HS-5 (cell line): ENCODE measurements around the gene DOCK3.
"Not testable (repeated sequence)": the region's sequence is repeated elsewhere in the genome, so short reads cannot be mapped to it uniquely, and the experiment has no call there.

Experiments
- DNase-seq: peaks from one replicate; pipeline ENCODE4 v3.0.0-alpha.2; 2012; ENCODE audit warnings: low read depth

The DOCK3 gene

GRCh38 chr3:51330046-51330445 lies 655.3 kb downstream of the DOCK3 start:
- DNase-seq, result no peak

DNA sequence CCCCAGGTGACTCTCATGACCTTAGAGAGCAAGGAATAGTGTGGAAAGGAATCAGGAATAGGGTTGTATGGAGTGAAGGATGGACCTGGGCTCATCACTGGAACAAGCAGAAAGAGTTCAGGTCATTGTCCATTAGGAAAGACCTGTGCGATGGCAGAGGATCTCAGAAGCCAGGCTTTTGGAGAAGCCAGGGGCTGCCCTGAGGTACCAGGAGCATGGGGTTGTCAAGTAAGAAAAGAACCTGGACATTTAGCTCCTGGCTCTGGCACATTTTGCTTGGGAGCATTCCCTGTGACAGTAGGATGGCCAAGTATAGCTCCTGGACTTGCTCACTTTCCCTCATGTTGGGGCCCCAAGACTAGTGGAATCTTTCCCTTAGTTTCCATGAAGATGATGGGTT lies 657.4 kb downstream of the DOCK3 start:
- DNase-seq, result no peak

- no peak for DNase-seq
Observed at GRCh38 chr3:51333021-51333420, 658.3 kb downstream of the DOCK3 start.

- DNase-seq, result no peak
Observed at GRCh38 chr3:51336261-51336660, 661.5 kb downstream of the DOCK3 start.

- DNase-seq, result no peak
Observed at GRCh38 chr3:51337666-51338065, 662.9 kb downstream of the DOCK3 start.

DNA sequence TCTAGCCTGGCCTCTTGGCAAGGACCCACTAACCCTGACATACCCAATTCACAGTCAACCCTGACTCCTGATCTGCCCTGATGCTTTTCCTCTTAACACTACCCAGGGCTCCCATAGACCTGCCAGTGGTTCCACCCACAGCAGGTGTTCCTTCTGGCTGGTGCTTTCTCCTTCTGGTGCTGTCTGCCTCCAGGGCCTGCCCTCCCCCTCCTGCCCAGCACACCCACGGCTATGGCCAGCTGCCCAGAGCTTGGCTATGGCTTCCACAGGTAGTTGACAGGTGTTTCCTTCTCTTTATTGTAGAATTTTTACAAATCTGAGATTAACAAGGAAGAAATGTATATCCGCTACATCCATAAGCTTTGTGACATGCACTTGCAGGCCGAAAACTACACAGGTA lies 663.9 kb downstream of the DOCK3 start:
- DNase-seq, result no peak

- DNase-seq, result peak; percentile 94
Observed at GRCh38 chr3:51340013-51340829, 665.5 kb downstream of the DOCK3 start.

- DNase-seq, result no peak
Observed at GRCh38 chr3:51340989-51341636, 666.4 kb downstream of the DOCK3 start.

DNA sequence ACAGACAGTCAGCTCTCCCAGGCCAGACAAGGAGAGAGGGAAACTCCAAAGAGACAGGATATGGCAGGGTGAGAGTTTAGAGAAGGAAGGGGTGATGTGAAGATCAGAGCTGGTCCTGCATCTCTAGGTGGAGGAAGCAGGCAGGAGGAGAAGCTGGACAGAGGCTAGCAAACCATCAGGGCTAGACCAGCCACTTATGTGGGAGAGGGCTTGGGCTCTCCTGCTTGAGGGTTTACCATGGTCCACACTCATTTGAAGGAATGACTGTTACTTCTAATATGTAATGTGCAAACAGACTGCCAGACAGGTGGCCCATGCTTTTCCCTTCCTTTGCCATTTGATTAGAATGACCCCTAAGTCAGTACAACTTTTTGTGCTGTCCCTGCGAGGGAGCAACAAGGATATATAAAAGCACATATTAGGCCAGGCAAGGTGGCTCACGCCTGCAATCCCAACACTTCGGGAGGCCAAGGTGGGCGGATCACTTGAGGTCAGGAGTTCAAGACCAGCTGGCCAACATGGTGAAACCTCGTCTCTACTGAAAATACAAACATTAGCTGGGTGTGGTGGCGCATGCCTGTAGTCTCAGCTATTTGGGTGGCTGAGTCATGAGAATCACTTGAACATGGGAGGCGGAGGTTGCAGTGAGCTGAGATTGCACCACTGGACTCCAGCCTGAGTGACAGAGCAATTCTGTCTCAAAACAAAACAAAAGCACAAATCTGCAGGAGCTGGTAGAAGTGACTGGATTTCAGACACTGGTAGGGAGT lies 669.4 kb downstream of the DOCK3 start:
- DNase-seq, result peak; percentile 33

GRCh38 chr3:51350751-51351150 lies 676.0 kb downstream of the DOCK3 start:
- DNase-seq, result no peak

DNA sequence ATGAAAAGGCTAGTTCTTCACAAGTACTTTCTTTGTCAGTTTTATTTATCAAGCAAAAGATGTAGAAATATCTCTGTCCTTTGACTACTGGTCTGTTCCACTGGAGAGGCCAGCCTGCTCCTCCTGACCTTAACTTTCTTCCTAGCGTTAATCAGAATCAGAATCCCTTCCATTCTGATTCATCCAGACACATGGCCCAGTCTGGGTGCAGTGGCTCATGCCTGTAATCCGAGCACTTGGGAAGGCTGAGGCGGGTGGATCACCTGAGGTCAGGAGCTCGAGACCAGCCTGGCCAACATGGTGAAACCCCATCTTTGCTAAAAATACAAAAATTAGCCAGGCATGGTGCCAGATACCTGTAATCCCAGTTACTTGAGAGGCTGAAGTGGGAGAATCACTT lies 678.4 kb downstream of the DOCK3 start:
- DNase-seq, result no peak

GRCh38 chr3:51353691-51354090 lies 679.0 kb downstream of the DOCK3 start:
- no peak for DNase-seq

- no peak for DNase-seq
Observed at GRCh38 chr3:51354172-51354571, 679.4 kb downstream of the DOCK3 start.

GRCh38 chr3:51354731-51355615 lies 680.2 kb downstream of the DOCK3 start:
- no peak for DNase-seq

GRCh38 chr3:51355891-51356578 lies 681.3 kb downstream of the DOCK3 start:
- no peak for DNase-seq

DNA sequence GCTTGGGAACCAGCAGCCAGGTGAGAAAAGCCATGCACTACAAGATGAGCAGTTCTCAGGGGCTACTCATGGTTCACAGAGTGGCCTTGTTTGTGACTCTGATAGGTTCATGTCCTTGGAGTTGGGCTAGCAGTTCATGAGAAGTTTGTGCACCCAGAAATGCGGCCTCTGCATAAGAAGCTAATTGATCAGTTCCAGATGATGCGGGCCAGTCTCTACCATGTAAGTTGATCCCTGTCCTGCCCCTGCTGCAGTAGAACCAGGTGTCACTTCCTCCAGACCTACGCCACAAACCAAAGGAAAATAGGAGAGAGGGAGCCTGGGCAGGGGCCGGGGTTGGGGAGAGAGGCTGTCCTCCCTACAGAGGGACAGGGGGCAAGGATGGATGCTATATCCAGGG lies 683.1 kb downstream of the DOCK3 start:
- DNase-seq, result no peak

DNA sequence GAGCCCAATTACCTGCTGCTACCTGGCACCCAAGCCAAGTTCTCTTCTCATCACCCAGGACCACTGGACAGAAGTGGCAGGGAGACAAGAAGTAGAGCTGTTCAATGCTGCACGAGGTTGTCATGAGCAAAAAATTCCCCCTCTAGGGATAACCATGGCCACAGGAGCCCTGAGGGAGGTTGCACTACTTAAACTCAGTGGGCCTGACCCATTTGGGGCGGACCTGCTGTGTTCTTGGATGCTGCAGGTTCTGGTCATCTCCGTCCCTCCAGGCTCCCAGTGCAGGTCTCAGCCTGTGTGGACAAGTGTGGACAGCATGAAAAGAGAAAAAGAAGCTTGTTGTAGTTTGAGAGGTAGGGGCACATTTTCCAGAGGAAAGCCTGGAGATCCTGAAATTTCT lies 684.3 kb downstream of the DOCK3 start:
- DNase-seq, result no peak

DNA sequence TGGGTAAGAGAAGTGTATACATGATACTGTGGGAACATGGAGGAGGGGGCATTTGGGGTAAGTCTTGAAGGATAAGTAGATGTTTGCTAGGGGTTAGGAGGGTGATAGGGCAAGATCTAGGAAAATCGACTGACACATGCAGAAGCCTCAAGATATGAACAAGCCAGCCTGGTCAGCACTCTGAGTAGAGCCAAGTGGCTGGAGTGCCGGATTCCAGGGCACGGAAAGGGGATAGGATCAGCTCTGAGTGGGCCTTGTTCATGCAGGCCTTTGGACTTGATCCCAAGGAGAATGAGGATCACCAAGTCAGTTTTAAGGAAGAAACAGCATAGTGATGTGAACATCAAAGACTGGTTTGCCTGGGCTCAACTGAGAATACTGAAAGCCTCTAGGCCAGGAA lies 686.1 kb downstream of the DOCK3 start:
- no peak for DNase-seq

DNA sequence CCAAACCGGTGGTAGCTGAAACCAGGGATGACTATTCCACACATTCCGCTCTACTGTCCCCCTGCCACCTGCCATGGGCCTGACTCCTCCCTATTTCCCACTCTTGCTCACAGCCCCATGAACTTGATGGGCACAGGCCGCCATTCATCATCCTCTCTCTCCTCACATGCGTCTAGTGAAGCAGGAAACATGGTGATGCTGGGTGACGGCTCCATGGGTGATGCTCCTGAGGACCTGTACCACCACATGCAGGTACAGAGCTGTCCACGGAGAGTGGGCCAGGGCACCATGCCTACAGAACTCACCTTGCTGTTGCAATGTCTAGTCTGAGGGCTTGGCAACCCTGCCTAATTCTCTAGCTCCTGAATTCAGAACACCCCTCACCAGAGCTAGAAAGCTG lies 687.0 kb downstream of the DOCK3 start:
- DNase-seq, result no peak

- DNase-seq, result no peak
Observed at GRCh38 chr3:51362476-51362875, 687.7 kb downstream of the DOCK3 start.

DNA sequence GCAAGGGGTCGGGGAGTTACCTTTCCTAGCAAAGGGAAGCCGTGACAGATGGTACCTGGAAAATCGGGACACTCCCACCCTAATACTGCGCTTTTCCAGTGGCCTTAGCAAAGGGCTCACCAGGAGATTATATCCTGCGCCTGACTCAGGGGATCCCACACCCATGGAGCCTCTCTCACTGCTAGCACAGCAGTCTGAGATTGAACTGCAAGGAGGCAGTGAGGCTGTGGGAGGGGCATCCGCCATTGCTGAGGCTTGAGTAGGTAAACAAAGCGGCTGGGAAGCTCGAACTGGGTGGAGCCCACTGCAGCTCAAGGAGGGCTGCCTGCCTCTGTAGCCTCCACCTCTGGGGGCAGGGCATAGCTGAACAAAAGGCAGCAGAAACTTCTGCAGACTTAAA lies 693.5 kb downstream of the DOCK3 start:
- DNase-seq, result not testable (repeated sequence)
